ENCODE measurements around the gene CNP.

GRCh38 chr17:42025191-42025579 is 58.6 kb downstream of the CNP start:
- TF ChIP-seq POLR2AphosphoS5 (IDR thresholded peaks at IDR 0.05; ENCODE audit: low read depth, low read length) (no peak), TAF1 (IDR thresholded peaks at IDR 0.05; ENCODE audit: borderline replicate concordance, low read depth, low read length) (no peak)

All from GM12892 (cell line).